NCI-H748 (cell line): Measurements from ENCODE around the gene PGP.
A peak's percentile ranks its signal among the peaks of the same experiment; 100 is the strongest.
"Not testable (repeated sequence)": the region's sequence is repeated elsewhere in the genome, so short reads cannot be mapped to it uniquely, and the experiment has no call there.

ENCODE experiments used
- DNase-seq: peaks from one replicate; lab custom pipeline; 2025; ENCODE audit not compliant: unreplicated experiment; lab: John Stamatoyannopoulos, UW

The PGP gene, protein sequence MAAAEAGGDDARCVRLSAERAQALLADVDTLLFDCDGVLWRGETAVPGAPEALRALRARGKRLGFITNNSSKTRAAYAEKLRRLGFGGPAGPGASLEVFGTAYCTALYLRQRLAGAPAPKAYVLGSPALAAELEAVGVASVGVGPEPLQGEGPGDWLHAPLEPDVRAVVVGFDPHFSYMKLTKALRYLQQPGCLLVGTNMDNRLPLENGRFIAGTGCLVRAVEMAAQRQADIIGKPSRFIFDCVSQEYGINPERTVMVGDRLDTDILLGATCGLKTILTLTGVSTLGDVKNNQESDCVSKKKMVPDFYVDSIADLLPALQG

DNA sequence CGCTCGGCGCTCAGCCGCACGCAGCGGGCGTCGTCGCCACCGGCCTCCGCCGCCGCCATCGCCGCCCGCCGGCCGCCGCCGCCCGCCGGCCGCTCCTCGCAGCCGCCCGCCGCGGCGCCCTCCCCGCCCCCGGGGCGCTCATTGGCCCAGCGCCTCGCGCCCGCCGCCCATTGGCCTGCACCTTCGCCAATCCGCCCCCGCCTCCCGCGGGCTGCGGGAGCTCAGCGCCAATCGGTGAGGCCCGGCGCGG is at the start of gene PGP:
PGP (minus strand) TSS at position 122 of the 250 bp plus-strand sequence; CDS start at position 59, 63 bp downstream.
- DNase-seq = no peak

DNA sequence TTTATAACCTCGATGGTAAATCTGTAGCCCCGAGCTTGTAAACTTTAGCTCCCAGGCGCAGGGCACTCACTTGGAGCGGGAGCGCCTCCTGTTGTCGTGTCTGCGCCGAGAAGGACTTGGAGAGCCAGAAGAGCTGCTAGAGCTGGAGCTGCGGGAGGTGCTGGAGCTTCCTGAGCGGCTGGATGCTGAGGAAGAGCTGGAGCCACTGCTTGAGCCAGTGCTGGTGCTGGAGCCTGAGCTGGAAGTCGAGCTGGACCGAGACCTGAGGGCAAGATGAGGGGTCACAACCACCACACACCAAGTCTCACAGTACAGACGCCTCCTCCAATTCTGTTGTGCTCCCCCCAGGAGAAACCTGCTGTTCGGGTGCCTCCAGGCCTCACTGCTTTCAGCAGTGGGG is 48.4 kb upstream of the PGP start:
- not testable (repeated sequence) for DNase-seq

- no peak for DNase-seq
Observed at GRCh38 chr16:2260250-2260649, 45.6 kb upstream of the PGP start.

DNA sequence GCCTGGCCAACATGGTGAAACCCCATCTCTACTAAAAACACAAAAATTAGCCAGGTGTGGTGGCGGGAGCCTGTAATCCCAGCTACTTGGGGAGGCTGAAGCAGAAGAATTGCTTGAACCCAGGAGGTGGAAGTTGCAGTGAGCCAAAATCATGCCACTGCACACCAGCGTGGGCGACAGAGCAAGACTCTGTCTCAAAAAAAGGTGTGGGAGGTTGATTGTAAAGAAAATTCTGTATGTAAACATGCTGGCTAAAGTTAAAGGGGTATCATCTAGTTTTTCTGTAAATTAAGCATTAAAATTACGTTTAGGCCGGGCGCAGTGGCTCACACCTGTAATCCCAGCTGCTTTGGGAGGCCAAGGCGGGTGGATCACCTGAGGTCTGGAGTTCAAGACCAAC is 43.9 kb upstream of the PGP start:
- not testable (repeated sequence) for DNase-seq

DNA sequence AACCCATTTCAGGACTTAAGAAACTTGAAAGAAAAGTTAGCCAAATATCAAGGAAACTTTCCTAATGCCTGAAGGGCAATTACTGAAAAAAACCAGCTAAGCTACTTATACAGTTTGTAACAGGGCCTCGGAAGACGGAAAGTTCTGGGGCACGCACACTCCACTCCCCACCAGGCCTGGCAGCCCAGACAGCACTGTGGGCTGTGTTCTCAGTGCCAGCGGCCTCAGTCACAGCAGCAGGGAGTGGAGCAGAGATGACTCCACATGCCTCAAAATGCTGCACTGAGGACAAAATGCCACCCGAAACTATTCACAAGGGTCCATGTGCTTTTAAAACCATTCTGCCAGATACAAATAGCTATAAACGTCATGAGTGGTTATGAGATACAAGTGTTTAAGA is 43.1 kb upstream of the PGP start:
- no peak for DNase-seq

- DNase-seq = no peak
Observed at GRCh38 chr16:2256531-2257140, 42.0 kb upstream of the PGP start.

GRCh38 chr16:2253293-2253692 is 38.7 kb upstream of the PGP start:
- DNase-seq = no peak

DNA sequence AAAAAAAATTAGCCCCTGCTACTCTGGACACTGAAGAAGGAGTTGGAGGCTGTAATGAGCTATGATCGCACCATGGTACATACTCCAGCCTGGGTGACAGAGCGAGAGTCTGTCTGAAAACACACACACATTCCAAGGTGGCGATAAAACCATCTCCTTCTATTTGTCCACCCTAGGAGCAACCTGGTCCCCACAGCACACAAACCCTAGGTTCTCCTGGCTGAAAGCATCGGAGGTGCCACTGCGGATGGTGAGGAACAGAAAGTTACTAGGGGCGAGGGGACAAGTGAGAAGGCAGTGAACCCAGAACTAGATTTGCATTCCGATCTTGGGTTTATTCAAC is 38.1 kb upstream of the PGP start:
- DNase-seq = no peak

- DNase-seq = peak; percentile 88
Observed at GRCh38 chr16:2251296-2252111, 36.9 kb upstream of the PGP start, which contains the start of gene ECI1. ECI1 (minus strand) TSS chr16:2251587; CDS start chr16:2251566, 21 bp downstream.

DNA sequence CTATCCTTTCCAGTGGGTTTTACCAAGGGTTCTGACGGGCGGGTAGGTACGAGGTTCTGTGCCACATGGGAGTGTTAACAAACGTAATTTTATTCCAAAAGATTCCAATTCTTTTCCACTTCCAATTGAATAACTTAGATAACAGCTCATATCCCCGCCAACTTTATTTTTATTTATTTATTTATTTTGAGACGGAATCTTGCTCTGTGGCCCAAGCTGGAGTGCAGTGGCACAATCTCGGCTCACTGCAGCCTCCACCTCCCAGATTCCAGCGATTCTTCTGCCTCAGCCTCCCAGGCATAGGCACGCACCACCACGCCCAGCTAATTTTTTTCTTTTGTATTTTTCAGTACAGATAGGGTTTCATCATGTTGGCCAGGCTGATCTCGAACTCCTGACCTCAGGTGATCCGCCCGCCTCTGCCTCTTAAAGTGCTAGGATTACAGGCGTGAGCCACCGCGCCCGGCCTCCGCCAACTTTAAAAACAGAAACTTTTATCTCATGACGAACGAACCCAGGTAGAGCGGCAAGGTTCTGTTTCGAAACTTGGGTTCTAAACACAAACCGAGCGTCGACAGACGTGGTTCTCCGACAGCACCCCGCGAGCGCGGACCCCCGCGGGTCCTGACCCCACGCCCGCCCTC is 36.1 kb upstream of the PGP start:
- peak; percentile 62 for DNase-seq

- DNase-seq = no peak
Observed at GRCh38 chr16:2246301-2246885, 31.8 kb upstream of the PGP start.

- no peak for DNase-seq
Observed at GRCh38 chr16:2244926-2245795, 30.5 kb upstream of the PGP start.

DNA sequence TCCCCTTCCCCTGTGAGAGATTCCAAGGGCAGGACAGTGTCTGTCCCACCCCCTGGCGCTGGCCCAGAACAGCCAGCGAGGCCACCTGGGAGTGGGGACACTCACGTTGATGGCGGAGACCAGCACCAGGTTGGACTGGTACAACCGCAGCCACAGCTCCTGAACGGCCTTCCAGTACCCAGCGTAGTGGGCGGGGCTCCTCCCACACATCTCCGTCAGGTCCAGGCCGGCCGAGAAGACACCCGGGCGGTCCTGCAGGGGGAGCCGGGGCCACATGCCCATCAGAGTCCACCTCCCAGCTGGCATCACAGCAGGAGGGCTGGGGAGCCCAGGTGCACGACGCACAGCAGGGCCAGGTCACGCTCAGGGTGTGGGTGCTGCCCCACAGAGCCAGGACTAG is 29.7 kb upstream of the PGP start:
- no peak for DNase-seq

GRCh38 chr16:2243781-2244180 is 29.1 kb upstream of the PGP start:
- DNase-seq = no peak

GRCh38 chr16:2243031-2243528 is 28.4 kb upstream of the PGP start:
- DNase-seq = no peak

DNA sequence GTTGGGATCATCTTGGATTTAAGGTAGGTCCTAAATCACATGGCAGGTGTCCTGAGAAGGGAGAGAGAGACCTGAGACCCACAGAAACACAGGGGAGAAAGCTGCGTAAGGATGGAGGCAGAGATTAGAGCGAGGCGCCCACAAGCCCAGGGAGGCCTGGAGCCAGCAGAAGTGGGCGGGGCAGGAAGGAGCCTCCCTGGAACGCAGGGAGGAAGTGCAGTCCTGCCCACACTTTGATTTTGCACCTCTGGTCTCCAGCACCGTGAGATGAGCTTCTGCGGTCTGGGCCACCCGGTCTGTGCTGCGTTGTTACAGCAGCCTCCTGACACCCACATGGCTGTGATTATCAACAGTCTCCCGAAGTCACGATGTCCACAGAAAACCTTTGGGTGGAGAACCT is 28.0 kb upstream of the PGP start:
- no peak for DNase-seq

- not testable (repeated sequence) for DNase-seq
Observed at GRCh38 chr16:2240331-2240730, 25.7 kb upstream of the PGP start.

GRCh38 chr16:2238838-2239675 is 24.4 kb upstream of the PGP start:
- no peak for DNase-seq

- no peak for DNase-seq
Observed at GRCh38 chr16:2238150-2238837, 23.7 kb upstream of the PGP start.
